GM23338 (cell line): ENCODE data around the gene NPAS2. TPM values are rescaled to one million over a fixed set of nuclear protein-coding genes. Genes with fewer than 3 reads are reported as not detected.

Source experiments
- ATAC-seq: fragments of 200-7000 bp; cut with Tn5 transposase; 3 replicates; pipeline ENCODE4 v1.9.1; 2020
- DNase-seq: peaks from one replicate; pipeline ENCODE4 v3.0.0-alpha.2; 2015; ENCODE audit warnings: low spot score
- H2AFZ ChIP-seq: fragments of 200-600 bp; sonication (generic); 2 replicates; pipeline ENCODE4 v1.8.0; 2016; ENCODE audit warnings: antibody characterized with exemption, mild to moderate bottlenecking, moderate library complexity
- H3F3A ChIP-seq: fragments of 200-600 bp; sonication (generic); replicated peaks from 2 replicates; pipeline ENCODE4 v1.8.0; 2017; ENCODE audit warnings: antibody characterized with exemption, mixed run types, low read depth
- H3K27ac ChIP-seq: fragments of 200-600 bp; sonication (generic); 2 replicates; pipeline ENCODE4 v1.6.1; 2016; ENCODE audit warnings: low read depth
- H3K27me3 ChIP-seq: fragments of 200-600 bp; sonication (generic); 2 replicates; pipeline ENCODE4 v1.8.0; 2016; ENCODE audit warnings: mild to moderate bottlenecking, mixed run types, moderate library complexity; ENCODE audit not compliant: insufficient read depth
- H3K36me3 ChIP-seq: fragments of 200-600 bp; sonication (generic); 2 replicates; pipeline ENCODE4 v1.8.0; 2016; ENCODE audit warnings: mild to moderate bottlenecking; ENCODE audit not compliant: insufficient read depth
- H3K4me1 ChIP-seq: fragments of 200-600 bp; sonication (generic); 2 replicates; pipeline ENCODE4 v1.8.0; 2016; ENCODE audit warnings: mild to moderate bottlenecking, moderate library complexity; ENCODE audit not compliant: insufficient read depth
- H3K4me2 ChIP-seq: fragments of 200-600 bp; sonication (generic); 2 replicates; pipeline ENCODE4 v1.7.1; 2017; ENCODE audit warnings: mixed run types
- H3K4me3 ChIP-seq: fragments of 200-600 bp; sonication (generic); 2 replicates; pipeline ENCODE4 v1.6.1; 2016; ENCODE audit warnings: mixed run types
- H3K79me2 ChIP-seq: fragments of 200-600 bp; sonication (generic); replicated peaks from 2 replicates; pipeline ENCODE4 v1.8.0; 2017; ENCODE audit warnings: mild to moderate bottlenecking; ENCODE audit not compliant: insufficient read depth
- H3K9me2 ChIP-seq: fragments of 200-600 bp; sonication (generic); 2 replicates; pipeline ENCODE4 v1.8.0; 2017; ENCODE audit not compliant: insufficient read depth
- H4K20me1 ChIP-seq: fragments of 200-600 bp; sonication (generic); replicated peaks from 2 replicates; pipeline ENCODE4 v1.8.0; 2017; ENCODE audit warnings: mild to moderate bottlenecking; ENCODE audit not compliant: insufficient read depth
- H3K27ac Mint-ChIP-seq: 2 replicates; pipeline ENCODE4 v1.8.0; 2020; ENCODE audit warnings: inconsistent platforms, mild to moderate bottlenecking, moderate library complexity, mixed read lengths
- H3K27me3 Mint-ChIP-seq: 3 replicates; pipeline ENCODE4 v1.8.0; 2022; ENCODE audit warnings: low read depth, mild to moderate bottlenecking, moderate library complexity, mixed read lengths, inconsistent platforms; ENCODE audit not compliant: insufficient read depth, poor library complexity
- H3K36me3 Mint-ChIP-seq: 3 replicates; pipeline ENCODE4 v1.8.0; 2021; ENCODE audit warnings: low read depth, mild to moderate bottlenecking, inconsistent platforms, moderate library complexity, mixed read lengths
- H3K4me1 Mint-ChIP-seq: 3 replicates; pipeline ENCODE4 v1.8.0; 2020; ENCODE audit warnings: mild to moderate bottlenecking, inconsistent platforms, mixed read lengths
- H3K4me3 Mint-ChIP-seq: 3 replicates; pipeline ENCODE4 v1.8.0; 2021; ENCODE audit warnings: moderate library complexity, mild to moderate bottlenecking, inconsistent platforms, mixed read lengths
- H3K9me3 Mint-ChIP-seq: 3 replicates; pipeline ENCODE4 v1.8.0; 2020; ENCODE audit warnings: moderate library complexity, mild to moderate bottlenecking, inconsistent platforms, mixed read lengths
- POLR2AphosphoS5 ChIP-seq: IDR thresholded peaks from 2 replicates; pipeline ENCODE4 v1.6.1; 2016; ENCODE audit warnings: antibody characterized with exemption, low read depth
- ZNF462 ChIP-seq: fragments of 250-450 bp; sonication (Bioruptor Pico); IDR thresholded peaks from 2 replicates; pipeline ENCODE4 v1.5.0; 2020; ENCODE audit warnings: mild to moderate bottlenecking, moderate library complexity
- polyA plus RNA-seq: library from polyadenylated mRNA; unstranded; fragments of >200 nt; fragmentation: Nextera tagmentation; extraction: Ambion mirVana; gene quantifications from 2 replicates; pipeline ENCODE4 v1.2.1, GENCODE V29; 2016
- total RNA-seq: library from RNA; depleted of rRNA; stranded (reverse); fragments of >200 nt; shearing (Covaris generic); gene quantifications from 2 replicates; pipeline ENCODE4 v1.2.3, GENCODE V29; 2014
- TF ChIP-seq, protein P1 (sequence below), 2 experiments: fragments of 200-600 bp in 1 of 2; sonication (generic) in 1 of 2; conservative IDR thresholded peaks; 2 replicates each; pipeline versions ENCODE4 v1.5.1 to v1.6.1; 2016 to 2017; ENCODE audit warnings: antibody characterized with exemption in 2 of 2, low read depth in 2 of 2, mild to moderate bottlenecking in 2 of 2, moderate library complexity in 1 of 2

NPAS2 gene
- total and polyA plus RNA-seq, 2 experiments from 2014 or later = 0.56 to 1.1 TPM

GRCh38 chr2:101036562-101036961, 216.6 kb downstream of the NPAS2 start:
- Histone ChIP-seq H3K4me3 (no peak overlapping the region), H3K79me2 (no peaks in the 10 kb centered on the region), H3K27me3 (no peaks in the 10 kb centered on the region), H3K4me1 (no peaks in the 10 kb centered on the region), H3F3A (no peaks in the 10 kb centered on the region), H3K36me3 (peaks cover 3% of the 10 kb centered on the region), H3K9me2 (no peaks in the 10 kb centered on the region), H3K27ac (no peak overlapping the region), H3K4me2 (no peak overlapping the region), H2AFZ (no peak overlapping the region), H4K20me1 (no peaks in the 10 kb centered on the region)
- TF ChIP-seq ZNF462 = no peak
- TF ChIP-seq, protein P1, sequence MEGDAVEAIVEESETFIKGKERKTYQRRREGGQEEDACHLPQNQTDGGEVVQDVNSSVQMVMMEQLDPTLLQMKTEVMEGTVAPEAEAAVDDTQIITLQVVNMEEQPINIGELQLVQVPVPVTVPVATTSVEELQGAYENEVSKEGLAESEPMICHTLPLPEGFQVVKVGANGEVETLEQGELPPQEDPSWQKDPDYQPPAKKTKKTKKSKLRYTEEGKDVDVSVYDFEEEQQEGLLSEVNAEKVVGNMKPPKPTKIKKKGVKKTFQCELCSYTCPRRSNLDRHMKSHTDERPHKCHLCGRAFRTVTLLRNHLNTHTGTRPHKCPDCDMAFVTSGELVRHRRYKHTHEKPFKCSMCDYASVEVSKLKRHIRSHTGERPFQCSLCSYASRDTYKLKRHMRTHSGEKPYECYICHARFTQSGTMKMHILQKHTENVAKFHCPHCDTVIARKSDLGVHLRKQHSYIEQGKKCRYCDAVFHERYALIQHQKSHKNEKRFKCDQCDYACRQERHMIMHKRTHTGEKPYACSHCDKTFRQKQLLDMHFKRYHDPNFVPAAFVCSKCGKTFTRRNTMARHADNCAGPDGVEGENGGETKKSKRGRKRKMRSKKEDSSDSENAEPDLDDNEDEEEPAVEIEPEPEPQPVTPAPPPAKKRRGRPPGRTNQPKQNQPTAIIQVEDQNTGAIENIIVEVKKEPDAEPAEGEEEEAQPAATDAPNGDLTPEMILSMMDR (conservative IDR thresholded peaks at IDR 0.05; ENCODE audit: low read depth in 2 of 2) = peak in 1 of 2 experiments; percentile 57; a peak in 3 of 4 replicates
- Mint-ChIP-seq H3K36me3 (peaks cover 70% of the 10 kb centered on the region), H3K27me3 (peaks cover 7% of the 10 kb centered on the region), H3K9me3 (no peaks in the 10 kb centered on the region), H3K27ac (no peak overlapping the region), H3K4me1 (peaks cover 12% of the 10 kb centered on the region), H3K4me3 (no peak overlapping the region)
- ATAC-seq = no peak
- peak; percentile 47 for DNase-seq

DNA sequence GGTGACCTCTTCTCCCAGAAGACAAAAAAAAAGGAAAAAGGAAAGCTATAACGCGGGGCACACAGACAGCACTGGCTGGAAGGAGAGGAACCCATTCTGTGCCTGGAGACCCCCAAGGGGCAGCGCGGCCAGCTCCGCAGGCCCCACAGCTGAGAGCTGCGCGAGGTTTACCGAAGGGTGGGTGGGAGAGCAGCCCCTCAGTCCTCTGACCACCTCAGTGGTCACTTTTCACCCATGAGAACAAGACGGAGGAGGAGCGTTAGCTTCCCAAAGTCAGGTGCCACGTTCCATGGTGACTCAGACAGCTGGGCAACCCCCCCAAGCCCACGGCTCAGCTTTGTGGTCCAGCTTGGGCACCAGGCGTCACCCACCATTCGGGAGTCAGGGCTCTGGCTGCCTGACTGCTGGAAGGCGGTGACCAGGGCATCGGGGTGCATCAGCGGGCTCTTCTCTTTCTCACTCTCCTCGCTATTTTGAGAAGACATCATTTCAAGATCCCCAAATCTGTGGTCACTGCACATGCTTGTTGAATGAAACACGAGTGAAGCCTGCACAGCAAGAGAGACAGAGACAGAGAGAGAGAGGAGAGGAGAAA, 217.3 kb downstream of the NPAS2 start:
- no peak overlapping the region for H3K4me2 ChIP-seq
- no peak for ATAC-seq
- H3K36me3 ChIP-seq = peaks cover 3% of the 10 kb centered on the region
- no peak overlapping the region for H3K4me3 ChIP-seq
- H3F3A ChIP-seq = no peaks in the 10 kb centered on the region
- H3K27ac Mint-ChIP-seq = peak overlapping the region; percentile 83; the same call in 1 of the 2 replicates
- no peaks in the 10 kb centered on the region for H4K20me1 ChIP-seq
- no peak overlapping the region for H2AFZ ChIP-seq
- H3K4me1 ChIP-seq = no peaks in the 10 kb centered on the region
- no peaks in the 10 kb centered on the region for H3K9me2 ChIP-seq
- H3K36me3 Mint-ChIP-seq = peaks cover 63% of the 10 kb centered on the region
- no peak for DNase-seq
- H3K27me3 Mint-ChIP-seq = peaks cover 5% of the 10 kb centered on the region
- peaks cover 12% of the 10 kb centered on the region for H3K4me1 Mint-ChIP-seq
- H3K4me3 Mint-ChIP-seq = no peak overlapping the region
- H3K9me3 Mint-ChIP-seq = no peaks in the 10 kb centered on the region
- no peaks in the 10 kb centered on the region for H3K27me3 ChIP-seq
- H3K79me2 ChIP-seq = no peaks in the 10 kb centered on the region
- no peak overlapping the region for H3K27ac ChIP-seq
- TF ChIP-seq ZNF462 (no peak), POLR2AphosphoS5 (no peak)
